MM.1S (cell line): ENCODE data around the gene SERTAD2.

Experiments
- CTCF ChIP-seq: fragments of 300-600 bp; sonication (generic); IDR thresholded peaks from 2 replicates; pipeline ENCODE4 v1.5.1; 2016; ENCODE audit warnings: antibody characterized with exemption, low read length, mixed read lengths
- EZH2 ChIP-seq: fragments of 300-600 bp; sonication (generic); optimal IDR thresholded peaks from 2 replicates; pipeline ENCODE3; 2017; ENCODE audit warnings: low read depth, mild to moderate bottlenecking, antibody characterized with exemption, low read length, mixed read lengths

GRCh38 chr2:64587561-64587960, 66.2 kb downstream of the SERTAD2 start:
- no peak for TF ChIP-seq CTCF
- no peak for TF ChIP-seq EZH2
